Right forelimb (tissue), 1 donor: Measurements from ENCODE around the gene PLA2G4B.
A peak's percentile ranks its signal among the peaks of the same experiment; 100 is the strongest.

Source experiments
- DNase-seq: peaks from one replicate; pipeline ENCODE4 v3.0.0-alpha.2; 2018

PLA2G4B gene

GRCh38 chr15:41838400-41838897 is at the start of gene PLA2G4B:
TSS of gene PLA2G4B (plus strand) at chr15:41838847. CDS start at chr15:41838914, 67 bp downstream.
- no peak for DNase-seq

- DNase-seq = no peak
Measured at GRCh38 chr15:41789236-41789635, 49.4 kb upstream of the PLA2G4B start.

- no peak for DNase-seq
Measured at GRCh38 chr15:41789662-41790061, 49.0 kb upstream of the PLA2G4B start.

- no peak for DNase-seq
Measured at GRCh38 chr15:41790169-41790568, 48.5 kb upstream of the PLA2G4B start.

- no peak for DNase-seq
Measured at GRCh38 chr15:41790756-41791546, 47.7 kb upstream of the PLA2G4B start.

- no peak for DNase-seq
Measured at GRCh38 chr15:41791547-41791937, 47.1 kb upstream of the PLA2G4B start.

GRCh38 chr15:41792000-41792637 is 46.5 kb upstream of the PLA2G4B start:
- no peak for DNase-seq

GRCh38 chr15:41794081-41794480 is 44.6 kb upstream of the PLA2G4B start:
- no peak for DNase-seq

- DNase-seq = peak; percentile 56
Measured at GRCh38 chr15:41795996-41796856, 42.4 kb upstream of the PLA2G4B start.

- DNase-seq = no peak
Measured at GRCh38 chr15:41797201-41797944, 41.3 kb upstream of the PLA2G4B start.

GRCh38 chr15:41798607-41799487 is 39.8 kb upstream of the PLA2G4B start:
- no peak for DNase-seq

GRCh38 chr15:41799488-41799805 is 39.2 kb upstream of the PLA2G4B start:
- DNase-seq = no peak

GRCh38 chr15:41801185-41801584 is 37.5 kb upstream of the PLA2G4B start:
- no peak for DNase-seq

- DNase-seq = no peak
Measured at GRCh38 chr15:41801850-41802455, 36.7 kb upstream of the PLA2G4B start.

GRCh38 chr15:41804361-41804760 is 34.3 kb upstream of the PLA2G4B start:
- no peak for DNase-seq

- no peak for DNase-seq
Measured at GRCh38 chr15:41804916-41805666, 33.6 kb upstream of the PLA2G4B start.

- DNase-seq = no peak
Measured at GRCh38 chr15:41805711-41806110, 32.9 kb upstream of the PLA2G4B start.

GRCh38 chr15:41806291-41807181 is 32.1 kb upstream of the PLA2G4B start:
- DNase-seq = no peak

GRCh38 chr15:41809121-41809520 is 29.5 kb upstream of the PLA2G4B start:
- DNase-seq = no peak
